ENCODE measurements around the gene TAS1R3. TPM values are rescaled to one million over a fixed set of nuclear protein-coding genes. Genes with fewer than 3 reads are reported as not detected.

Gene TAS1R3
- total RNA-seq, 1 experiment from 2014 or later = 0.07 TPM

- Histone ChIP-seq H3K4me1 (ENCODE audit: control insufficient read depth in 1 of 2, insufficient read depth in 2 of 2, low read length in 2 of 2) (peaks cover 5 to 6% of the 10 kb centered on the region in 2 experiments; a peak in 3 of 4 replicates), H3K36me3 (ENCODE audit: control insufficient read depth in 1 of 2, insufficient read depth in 2 of 2, low read length in 2 of 2) (peaks cover 5 to 7% of the 10 kb centered on the region in 2 experiments; a peak in 3 of 4 replicates), H3K9ac (ENCODE audit: low read length) (no peak overlapping the region), H2AFZ (ENCODE audit: low read depth, low read length, poor library complexity, severe bottlenecking) (no peak overlapping the region), H3K27ac (ENCODE audit: low read depth, low read length) (no peak overlapping the region), H3K4me3 (replicated peaks in 1 of 2; ENCODE audit: low read depth in 1 of 2, low read length in 2 of 2) (no peak overlapping the region), H3K4me2 (ENCODE audit: low read length) (no peak overlapping the region), H3K27me3 (ENCODE audit: insufficient read depth, low read length) (no peaks in the 10 kb centered on the region), H3K9me3 (ENCODE audit: control insufficient read depth in 1 of 2, insufficient read depth in 1 of 2, low read depth in 1 of 2, low read length in 2 of 2) (no peaks in the 10 kb centered on the region), H3K79me2 (ENCODE audit: insufficient read depth, low read length) (no peaks in the 10 kb centered on the region), H4K20me1 (ENCODE audit: insufficient read depth) (no peaks in the 10 kb centered on the region), H3K9me2 (ENCODE audit: insufficient read depth) (no peaks in the 10 kb centered on the region)
- CTCF ChIA-PET = no interaction called here
- BruUV-seq (replicated peaks) = no TSS peak
- no peak for TF ChIP-seq RAD21 (IDR thresholded peaks at IDR 0.05; ENCODE audit: low read depth)
- TF ChIP-seq, protein P1, sequence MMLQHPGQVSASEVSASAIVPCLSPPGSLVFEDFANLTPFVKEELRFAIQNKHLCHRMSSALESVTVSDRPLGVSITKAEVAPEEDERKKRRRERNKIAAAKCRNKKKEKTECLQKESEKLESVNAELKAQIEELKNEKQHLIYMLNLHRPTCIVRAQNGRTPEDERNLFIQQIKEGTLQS (IDR thresholded peaks at IDR 0.05) = no peak
- ATAC-seq (no peak), DNase-seq (ENCODE audit: low read depth, low spot score) (no peak)
- POLR2A ChIA-PET = interaction anchor here (0.6 kb wide), 1 partner anchor 19 kb away, joined by 3 read pairs; no protein-coding TSS in a partner anchor
- intact Hi-C loops (cut with micrococcal nuclease) = no loop called here
- RAD21 ChIA-PET (ENCODE audit: low non-redundant PET in 1 of 2, low total read pairs in 2 of 2, uncharacterized antibody in 2 of 2, unreplicated experiment in 2 of 2) = interaction anchor here in 1 of 2 experiments (0.7 kb wide), 1 partner anchor 124 kb away, joined by 3 read pairs; no protein-coding TSS in a partner anchor
Observed at GRCh38 chr1:1381294-1381693, 50.2 kb downstream of the TAS1R3 start.

Small RNA genes within 50 kb of the gene (microRNA-seq; reads per million reads assigned to microRNA genes)
- gene MIR6726 (ENCODE audit: borderline number of aligned reads) (not detected), gene MIR6727 (ENCODE audit: borderline number of aligned reads) (not detected), gene MIR6808 (ENCODE audit: borderline number of aligned reads) (not detected)

Other genes starting within 250 kb of the TAS1R3 start
- gene C1orf159, start 215.2 kb upstream of the TAS1R3 start, total RNA-seq (2021; ENCODE audit: unreplicated experiment) = 22.7 TPM
- 0.10 TPM for gene TTLL10, start 157.4 kb upstream of the TAS1R3 start, total RNA-seq (2021; ENCODE audit: unreplicated experiment)
- gene TNFRSF18, start 124.7 kb upstream of the TAS1R3 start, total RNA-seq (2021; ENCODE audit: unreplicated experiment) = 56.2 TPM
- 0.37 TPM for gene TNFRSF4, start 117.1 kb upstream of the TAS1R3 start, total RNA-seq (2021; ENCODE audit: unreplicated experiment)
- gene SDF4, start 99.3 kb upstream of the TAS1R3 start, total RNA-seq (2021; ENCODE audit: unreplicated experiment) = 133 TPM
- gene B3GALT6, start 99.0 kb upstream of the TAS1R3 start, total RNA-seq (2021; ENCODE audit: unreplicated experiment) = 16.3 TPM
- gene C1QTNF12, start 84.6 kb upstream of the TAS1R3 start, total RNA-seq (2021; ENCODE audit: unreplicated experiment) = 6.9 TPM
- gene UBE2J2, start 57.4 kb upstream of the TAS1R3 start, total RNA-seq (2021; ENCODE audit: unreplicated experiment) = 67.7 TPM
- 3.7 TPM for gene SCNN1D, start 50.8 kb upstream of the TAS1R3 start, total RNA-seq (2021; ENCODE audit: unreplicated experiment)
- gene ACAP3, start 23.4 kb upstream of the TAS1R3 start, total RNA-seq (2021; ENCODE audit: unreplicated experiment) = 38.8 TPM
- 47.2 TPM for gene PUSL1, start 22.7 kb upstream of the TAS1R3 start, total RNA-seq (2021; ENCODE audit: unreplicated experiment)
- gene INTS11, start 6.6 kb upstream of the TAS1R3 start, total RNA-seq (2021; ENCODE audit: unreplicated experiment) = 161 TPM
- gene CPTP, start 6.5 kb upstream of the TAS1R3 start, total RNA-seq (2021; ENCODE audit: unreplicated experiment) = 16.3 TPM
- 160 TPM for gene DVL1, start 18.1 kb downstream of the TAS1R3 start, total RNA-seq (2021; ENCODE audit: unreplicated experiment)
- 0.74 TPM for gene MXRA8, start 27.3 kb downstream of the TAS1R3 start, total RNA-seq (2021; ENCODE audit: unreplicated experiment)
- 200 TPM for gene AURKAIP1, start 43.9 kb downstream of the TAS1R3 start, total RNA-seq (2021; ENCODE audit: unreplicated experiment)
- 173 TPM for gene CCNL2, start 68.1 kb downstream of the TAS1R3 start, total RNA-seq (2021; ENCODE audit: unreplicated experiment)
- gene MRPL20, start 76.0 kb downstream of the TAS1R3 start, total RNA-seq (2021; ENCODE audit: unreplicated experiment) = 131 TPM
- gene ANKRD65, start 90.0 kb downstream of the TAS1R3 start, total RNA-seq (2021; ENCODE audit: unreplicated experiment) = not detected
- 50.6 TPM for gene VWA1, start 104.4 kb downstream of the TAS1R3 start, total RNA-seq (2021; ENCODE audit: unreplicated experiment)
- 0.61 TPM for gene ATAD3C, start 118.4 kb downstream of the TAS1R3 start, total RNA-seq (2021; ENCODE audit: unreplicated experiment)
- gene ATAD3B, start 140.5 kb downstream of the TAS1R3 start, total RNA-seq (2021; ENCODE audit: unreplicated experiment) = 62.9 TPM
- gene ATAD3A, start 180.9 kb downstream of the TAS1R3 start, total RNA-seq (2021; ENCODE audit: unreplicated experiment) = 92.3 TPM
- gene TMEM240, start 209.3 kb downstream of the TAS1R3 start, total RNA-seq (2021; ENCODE audit: unreplicated experiment) = 2.3 TPM
- 134 TPM for gene SSU72, start 243.6 kb downstream of the TAS1R3 start, total RNA-seq (2021; ENCODE audit: unreplicated experiment)

Measured in HCT116 (cell line).